Activated T-helper 1 cell treated with Interleukin-2 at 50 U/mL for 16 hours (primary cell): Measurements from ENCODE around the gene MCU.
"Not testable (repeated sequence)": the region's sequence is repeated elsewhere in the genome, so short reads cannot be mapped to it uniquely, and the experiment has no call there.

ENCODE experiments used
- DNase-seq: peaks from one replicate; pipeline ENCODE4 v3.0.0-alpha.2; 2020; ENCODE audit warnings: low read depth

The MCU gene

DNA sequence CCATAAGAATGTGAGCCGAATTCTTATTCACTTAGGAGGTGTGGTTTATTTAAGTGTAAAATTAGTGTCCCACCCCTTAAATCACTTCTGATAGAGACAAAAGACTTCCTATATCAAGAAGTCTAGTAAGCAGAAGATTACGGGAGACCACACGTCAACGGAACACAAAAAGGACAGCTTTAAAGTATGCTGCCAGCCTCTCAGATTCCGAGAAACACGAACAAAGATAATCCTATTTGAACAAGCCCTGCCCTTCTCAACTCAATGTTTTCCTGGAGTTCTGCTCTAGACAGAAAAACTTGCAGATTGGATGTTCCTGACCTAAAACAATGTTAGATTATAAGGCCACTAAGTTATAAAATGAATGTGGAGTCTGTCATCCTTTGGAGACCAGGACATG is 4.9 kb upstream of the MCU start:
- no peak for DNase-seq

DNA sequence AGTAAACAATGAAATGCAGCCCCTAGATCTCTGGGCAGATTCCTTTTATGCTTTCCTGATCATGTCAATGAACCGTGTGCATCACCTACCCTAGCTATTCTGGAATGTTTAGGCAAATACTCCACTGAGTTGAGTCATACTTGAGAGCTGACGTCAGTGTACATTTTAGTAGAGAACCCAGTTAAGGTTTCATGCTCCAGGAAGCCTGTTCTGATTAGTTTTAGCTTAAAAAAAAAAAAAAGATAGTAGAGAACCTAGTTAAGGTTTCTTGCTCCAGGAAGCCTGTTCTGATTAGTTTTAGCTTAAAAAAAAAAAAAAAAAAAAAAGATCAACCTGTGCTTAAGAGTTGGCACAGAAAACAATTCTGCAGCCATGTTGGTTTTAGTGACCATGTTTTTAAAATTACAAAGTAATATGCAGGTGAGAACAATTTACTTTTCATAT is 3.7 kb upstream of the MCU start:
- DNase-seq = no peak

DNA sequence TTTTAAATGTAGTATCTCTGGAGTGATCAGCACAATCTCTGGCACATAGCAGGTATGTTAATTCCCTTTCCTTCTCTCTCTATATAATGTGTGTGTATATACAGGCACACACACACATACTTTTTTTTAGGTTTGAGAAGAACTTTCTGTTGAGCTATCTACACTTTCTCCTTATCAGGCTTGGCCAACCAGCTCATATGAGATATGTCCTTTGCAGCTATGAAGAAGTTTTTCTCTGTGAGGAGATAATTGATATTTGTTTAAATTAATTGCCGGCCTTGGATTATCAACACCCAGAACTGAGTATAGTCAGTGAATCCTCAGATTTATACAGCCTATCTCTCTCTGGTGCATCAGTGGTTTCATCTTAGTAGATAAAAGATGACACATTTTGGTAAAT is 2.3 kb upstream of the MCU start:
- DNase-seq = no peak

DNA sequence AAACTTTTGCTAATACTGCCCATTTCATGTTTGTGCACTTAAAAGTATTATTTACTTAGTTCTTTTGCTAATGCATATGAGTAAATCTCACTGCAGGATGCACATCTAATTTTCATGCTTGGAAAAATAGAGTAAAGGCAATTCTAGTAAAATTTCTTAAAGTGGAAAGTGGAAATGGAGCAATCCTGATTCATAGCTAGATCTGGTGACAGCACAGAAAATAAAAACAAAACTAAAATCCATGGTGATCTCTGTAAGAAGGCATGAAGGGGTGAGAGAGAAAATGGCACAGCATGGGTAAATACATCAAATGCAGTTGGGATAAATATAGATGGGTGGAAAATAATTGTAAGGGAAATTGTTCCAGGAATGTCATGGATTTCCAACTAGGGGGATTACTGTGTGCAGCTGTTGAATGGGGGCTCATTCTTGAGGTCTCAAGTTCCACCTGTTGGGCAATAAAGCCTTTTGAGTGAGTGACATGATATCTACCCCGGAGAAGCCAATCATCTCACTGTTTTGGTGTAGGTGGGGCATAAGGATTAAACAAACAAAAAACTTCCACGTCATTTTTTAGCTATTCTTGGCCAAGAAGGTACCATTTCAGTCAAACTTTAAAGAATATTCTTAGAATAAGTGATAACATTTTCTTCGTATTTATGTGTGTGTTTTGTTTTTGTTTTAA is 1.7 kb upstream of the MCU start:
- DNase-seq = no peak

DNA sequence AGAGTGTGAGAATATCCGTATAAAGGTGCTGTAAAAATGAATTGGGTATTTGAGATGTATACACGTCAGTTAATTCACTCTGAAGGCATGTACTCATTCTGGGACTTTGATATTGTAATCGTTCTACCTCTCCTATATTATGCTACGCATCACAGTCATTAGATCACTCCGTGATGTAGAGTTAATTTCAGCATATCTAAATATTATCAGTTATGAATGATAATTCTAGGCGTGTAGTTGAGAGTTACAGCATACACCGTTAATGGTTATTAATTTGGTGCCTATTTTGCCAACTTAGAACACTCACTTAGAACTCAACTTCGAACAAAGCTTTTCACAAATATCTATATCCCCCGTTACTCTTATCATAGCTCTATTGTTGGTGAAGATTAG is 477 bp upstream of the MCU start:
- no peak for DNase-seq

DNA sequence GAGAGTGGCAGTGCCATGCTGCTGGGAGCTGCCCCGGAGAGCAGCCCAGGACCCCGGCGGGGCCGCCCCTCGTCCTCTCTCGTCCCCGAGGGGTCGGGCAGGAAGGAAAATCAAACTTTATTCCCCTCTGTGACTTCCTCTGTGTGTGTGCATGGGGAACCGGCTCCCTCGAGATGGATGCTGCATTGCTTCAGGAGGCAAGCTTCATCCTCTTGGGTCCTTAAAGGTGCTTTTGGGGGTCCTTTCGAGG is 726 bp downstream of the MCU start:
- no peak for DNase-seq

DNA sequence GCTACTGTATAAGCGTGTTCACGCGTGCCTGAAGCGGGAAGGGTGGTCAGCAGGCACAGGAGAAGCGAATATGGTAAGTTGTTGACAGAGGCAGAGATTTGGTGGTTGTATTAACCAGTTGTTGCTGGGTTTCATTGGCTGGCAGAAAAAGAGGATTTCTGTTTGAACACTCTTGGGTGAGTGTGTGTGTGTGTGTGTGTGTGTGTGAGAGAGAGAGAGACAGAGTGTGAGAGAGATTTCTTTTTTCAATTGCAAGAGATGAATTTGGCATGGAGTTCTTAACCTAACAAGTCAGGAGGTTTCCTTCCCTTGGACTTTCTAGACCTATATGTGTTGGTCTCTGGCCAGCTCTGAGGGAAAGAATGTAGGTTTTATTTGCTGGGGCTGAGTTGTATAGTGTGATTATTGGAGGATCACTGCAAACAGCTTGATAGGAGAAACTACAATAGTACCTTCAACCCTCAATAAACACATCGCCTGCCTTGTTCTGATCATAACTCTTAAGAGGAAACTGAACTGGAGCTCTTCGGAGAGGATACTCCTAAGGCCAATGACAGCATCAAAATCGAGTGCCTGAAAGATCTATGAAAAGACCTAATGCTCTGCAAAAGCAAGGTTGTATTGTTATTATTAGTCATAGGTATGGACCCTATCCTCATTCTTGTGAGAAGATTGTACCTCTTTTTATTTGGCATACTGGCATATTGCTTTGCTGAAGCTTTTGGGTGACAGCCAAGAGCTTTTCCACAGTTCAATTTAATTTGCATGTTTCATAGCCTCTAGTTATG is 1.2 kb downstream of the MCU start:
- no peak for DNase-seq

DNA sequence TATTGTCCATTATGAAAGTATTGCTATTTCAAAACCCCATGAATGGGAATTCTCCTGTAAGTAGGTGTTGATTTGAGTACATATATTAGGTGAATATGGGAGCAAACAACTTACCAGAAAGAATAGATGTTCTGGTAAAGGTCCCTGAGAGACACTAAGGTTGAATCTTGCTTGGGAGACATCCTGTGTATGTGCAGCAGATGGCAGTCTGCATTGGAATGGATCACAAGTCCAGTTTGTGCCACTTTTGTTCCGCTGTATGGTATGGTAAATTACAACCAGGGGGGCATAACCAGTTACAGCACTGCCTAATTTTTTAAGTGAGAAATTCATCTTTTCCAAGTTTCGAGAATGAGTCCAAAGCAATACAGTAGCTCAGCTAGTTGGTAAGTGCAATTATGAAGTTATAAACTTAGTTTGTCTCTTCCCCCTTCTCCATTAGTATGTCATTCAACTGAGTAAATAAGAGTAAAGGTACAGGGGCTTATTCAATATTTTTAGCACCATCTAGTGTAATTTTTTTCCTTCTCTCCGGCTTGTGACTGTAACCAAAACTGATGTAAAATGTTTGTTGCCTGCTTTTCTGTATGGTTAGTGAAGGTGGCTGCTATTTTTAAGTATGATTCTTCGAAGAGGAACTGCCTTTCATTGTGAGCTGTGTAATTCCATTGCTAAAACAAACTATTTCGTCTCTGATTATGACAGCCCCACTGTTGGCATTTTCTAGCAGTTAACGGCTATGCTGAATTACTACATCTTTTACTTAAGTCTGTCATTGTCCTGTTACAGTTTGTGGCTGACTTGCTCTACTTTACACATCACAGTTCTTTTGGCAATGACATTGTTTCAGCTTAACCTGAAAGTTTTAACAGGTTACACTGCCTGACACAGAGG is 2.8 kb downstream of the MCU start:
- no peak for DNase-seq

DNA sequence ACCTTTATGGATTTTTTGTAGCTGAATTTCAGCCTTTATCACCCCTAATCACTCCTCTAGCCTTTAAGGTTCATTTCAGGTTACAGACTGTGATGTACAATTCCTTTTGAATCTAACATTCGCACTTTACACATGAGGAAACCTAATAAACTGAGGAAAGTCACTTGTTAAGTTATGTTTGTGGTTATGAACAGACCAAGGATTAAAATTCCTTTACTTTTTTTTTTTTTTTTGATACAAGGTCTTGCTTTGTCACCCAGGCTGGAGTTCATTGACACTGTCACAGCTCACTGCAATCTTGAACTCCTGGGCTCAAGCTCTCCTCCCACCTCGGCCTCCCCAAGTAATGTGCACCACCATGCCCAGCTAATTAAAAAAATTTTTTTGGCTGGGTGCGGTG is 3.6 kb downstream of the MCU start:
- no peak for DNase-seq

DNA sequence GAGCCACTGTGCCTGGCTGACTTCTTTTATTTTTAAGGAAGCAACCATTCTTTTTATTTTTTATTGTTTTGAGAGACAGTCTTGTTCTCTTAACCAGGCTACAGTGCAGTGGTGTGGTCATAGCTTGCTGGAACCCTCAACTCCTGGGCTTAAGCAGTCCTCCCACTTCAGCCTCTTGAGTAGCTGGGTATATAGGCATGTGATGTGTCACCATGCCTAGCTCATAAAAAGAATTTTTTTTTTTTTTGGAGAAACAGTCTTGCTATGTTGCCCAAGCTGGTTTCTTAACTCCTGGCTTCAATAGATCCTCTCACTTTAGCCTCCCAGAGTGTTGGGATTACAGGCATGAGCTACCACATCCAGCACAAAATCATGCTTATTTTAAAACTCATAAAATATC is 5.8 kb downstream of the MCU start:
- no peak for DNase-seq

DNA sequence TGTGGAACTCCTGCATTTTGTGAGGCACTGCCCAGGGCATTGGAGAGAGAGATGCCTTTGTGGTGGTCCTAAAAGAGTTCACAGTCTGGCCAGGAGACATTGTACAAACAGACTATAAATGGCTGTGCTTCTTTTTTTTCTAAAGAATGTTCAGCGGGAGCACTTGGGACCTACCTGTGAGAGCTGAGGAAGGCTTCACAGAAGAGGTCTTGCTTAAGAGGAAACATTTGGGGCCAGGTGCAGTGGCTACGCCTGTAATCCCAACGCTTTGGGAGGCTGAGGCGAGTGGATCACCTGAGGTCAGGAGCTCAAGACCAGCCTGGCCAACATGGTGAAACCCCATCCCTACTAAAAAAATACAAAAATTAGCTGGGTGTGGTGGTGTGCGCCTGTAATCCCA is 10.5 kb downstream of the MCU start:
- not testable (repeated sequence) for DNase-seq

DNA sequence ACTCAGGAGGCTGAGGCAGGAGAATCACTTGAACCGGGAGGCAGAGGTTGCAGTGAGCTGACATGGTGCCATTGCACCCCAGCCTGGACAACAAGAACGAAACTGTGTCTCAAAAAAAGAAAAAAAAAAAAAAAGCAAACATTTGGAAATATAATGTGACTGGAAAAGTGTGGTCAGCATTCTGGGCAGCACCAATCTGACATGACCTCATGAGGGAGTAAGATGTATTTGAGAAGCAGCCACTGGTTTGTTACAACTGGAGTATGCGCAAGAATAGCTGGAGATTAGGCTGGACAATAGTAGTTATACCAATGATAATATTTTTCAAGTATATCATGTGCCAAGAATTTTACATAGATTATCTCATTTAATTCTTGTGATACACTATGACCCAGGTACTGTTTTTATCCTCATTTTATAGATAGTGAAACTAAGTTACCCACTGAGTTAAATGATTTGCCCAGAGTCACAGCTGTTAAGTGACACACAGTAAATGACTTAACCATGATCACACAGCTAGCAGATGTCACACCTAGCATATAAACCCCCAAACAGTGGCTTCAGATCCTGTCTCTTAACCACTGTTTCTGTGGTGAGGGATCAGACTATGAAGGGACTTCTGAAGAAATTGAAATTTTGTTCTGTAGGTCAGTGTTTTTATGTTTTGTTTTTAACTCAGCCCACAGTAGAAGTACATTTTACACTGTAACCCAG is 11.1 kb downstream of the MCU start:
- no peak for DNase-seq

DNA sequence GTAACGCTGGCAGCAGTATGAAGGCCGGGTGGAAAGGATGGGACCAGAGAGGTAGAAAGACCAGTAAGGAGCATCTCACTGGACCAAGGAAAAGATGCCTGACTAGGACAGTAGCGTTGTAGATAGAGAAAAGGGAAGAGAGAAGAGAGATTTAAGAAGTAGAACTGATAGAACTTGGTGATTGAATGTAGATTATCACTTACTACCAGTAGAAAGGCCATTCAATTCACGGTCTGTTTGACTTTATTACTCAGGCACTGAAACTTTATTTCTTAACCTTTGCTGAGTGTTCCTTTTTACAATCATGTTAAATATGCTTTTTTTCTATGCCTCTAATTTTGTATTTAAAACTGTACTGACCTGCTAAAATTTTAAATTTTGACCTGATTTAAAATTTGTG is 12.2 kb downstream of the MCU start:
- DNase-seq = no peak

DNA sequence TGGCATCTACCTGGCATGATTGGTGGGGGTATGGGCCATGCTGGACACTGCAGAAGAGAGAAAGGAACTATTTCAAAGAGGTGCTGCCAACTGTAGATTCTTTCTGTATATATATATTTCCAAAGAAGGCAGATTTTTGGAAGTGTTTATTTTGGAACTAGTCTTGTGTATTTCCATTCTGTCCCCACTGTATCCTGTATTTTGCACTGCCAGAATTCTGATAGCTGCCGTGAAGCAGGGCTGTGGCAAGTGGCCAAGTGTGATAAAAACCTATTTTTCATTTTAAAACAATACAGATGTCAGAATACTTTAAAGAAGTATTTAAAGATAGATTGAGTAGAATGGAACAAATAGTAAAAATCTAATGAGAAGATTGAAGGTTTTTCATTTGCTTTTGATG is 17.1 kb downstream of the MCU start:
- DNase-seq = no peak

DNA sequence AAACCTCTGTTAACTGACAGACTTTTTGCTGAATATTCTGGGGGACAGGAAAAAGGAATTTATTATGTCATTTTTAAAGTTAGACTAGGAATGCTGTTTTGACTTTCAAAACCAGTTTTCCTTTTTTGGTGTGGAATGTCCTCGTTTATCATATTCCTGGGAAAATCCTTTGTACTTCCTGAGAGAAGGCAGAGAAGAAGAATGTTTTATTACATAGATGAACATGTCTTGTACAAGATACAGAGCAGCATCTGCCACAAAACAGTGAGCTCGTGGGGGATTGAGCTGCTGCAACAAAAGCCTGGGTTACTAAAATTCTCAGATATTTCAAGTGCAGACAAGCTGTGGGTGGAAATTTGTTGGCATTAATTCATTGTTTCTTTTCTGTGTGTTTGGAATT is 20.2 kb downstream of the MCU start:
- no peak for DNase-seq

DNA sequence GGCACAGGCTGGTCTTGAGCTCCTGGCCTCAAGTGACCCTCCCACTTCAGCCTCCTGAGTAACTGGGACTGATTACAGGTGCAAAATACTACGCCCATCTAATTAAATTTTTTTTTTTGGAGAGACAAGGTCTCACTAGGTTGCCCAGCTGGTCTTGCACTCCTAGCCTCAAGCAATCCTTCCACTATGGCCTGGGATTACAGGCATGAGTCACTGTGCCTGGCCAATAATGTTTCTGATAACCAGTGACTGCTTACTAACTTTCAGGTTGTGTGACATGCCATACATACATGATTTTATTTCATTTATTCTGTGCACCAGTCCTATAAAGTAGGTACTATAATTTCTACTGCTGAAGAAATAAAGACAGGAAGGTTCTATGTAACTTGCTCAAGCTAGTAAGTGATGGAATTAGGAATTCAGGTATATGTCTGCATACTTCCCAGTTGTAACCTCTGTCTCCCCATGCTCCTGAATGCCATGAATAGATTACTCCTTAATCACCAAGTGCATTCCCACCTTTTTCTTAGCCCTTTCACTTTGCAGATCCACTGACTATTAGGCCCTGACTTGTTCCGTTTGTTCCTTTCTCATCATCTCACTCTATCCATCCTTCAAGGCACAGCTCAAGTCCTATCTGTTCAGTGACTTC is 28.1 kb downstream of the MCU start:
- no peak for DNase-seq

DNA sequence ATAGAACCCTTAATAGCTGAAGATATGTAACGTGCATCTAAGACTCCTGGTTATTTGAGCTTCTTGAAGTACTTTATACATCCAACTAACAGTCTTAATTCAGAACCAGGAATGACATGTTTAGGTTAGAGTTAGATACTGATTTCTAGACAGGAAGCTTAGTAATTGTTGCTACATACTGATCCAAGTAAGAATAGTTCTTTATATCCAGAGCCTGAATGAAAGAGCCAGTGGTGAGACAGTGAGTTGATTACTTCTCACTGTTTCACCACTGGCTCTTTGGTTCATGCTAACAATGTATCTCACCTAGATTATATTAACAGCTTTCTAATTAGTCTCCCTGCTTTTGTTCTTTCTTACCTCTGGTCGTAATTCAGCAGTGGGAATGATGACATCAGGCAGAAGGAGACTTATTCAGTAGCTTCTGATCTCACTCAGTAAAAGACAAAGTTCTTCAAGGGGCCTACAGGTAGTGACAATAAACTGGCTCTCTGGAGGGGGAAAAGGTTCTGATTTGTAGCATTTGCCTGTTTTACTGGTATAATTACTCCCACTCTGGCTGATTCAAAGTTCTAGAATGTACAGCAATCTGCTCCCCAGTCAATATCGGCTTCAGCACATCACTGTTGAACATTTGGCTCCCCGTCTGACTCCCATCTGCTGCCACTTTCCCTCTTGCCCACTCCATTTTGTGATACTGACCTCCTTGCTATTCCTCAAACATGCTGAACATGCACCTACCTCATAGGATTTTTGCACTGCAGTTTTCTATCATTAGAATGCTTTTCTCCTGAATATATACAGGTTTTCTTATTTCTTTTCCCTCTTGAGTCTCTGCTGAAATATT is 29.1 kb downstream of the MCU start:
- no peak for DNase-seq

DNA sequence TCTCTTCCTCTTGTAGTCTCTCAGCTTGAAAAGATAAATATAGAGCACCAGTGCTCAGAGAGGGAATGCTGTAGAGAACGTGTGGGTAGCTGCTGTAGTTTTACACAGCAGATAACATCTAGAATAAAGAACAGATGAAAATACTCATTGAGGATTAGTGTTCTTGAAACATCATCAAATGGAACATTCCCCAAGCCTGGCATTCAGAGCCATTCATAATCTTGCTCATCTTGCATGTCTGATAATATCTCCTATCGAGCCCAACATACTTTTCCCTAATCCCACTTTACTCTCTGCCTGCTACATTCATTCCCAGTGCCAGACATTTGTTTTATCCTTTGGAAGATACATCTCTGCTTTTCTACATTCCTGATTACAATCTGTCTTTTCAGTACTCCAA is 35.2 kb downstream of the MCU start:
- DNase-seq = no peak

DNA sequence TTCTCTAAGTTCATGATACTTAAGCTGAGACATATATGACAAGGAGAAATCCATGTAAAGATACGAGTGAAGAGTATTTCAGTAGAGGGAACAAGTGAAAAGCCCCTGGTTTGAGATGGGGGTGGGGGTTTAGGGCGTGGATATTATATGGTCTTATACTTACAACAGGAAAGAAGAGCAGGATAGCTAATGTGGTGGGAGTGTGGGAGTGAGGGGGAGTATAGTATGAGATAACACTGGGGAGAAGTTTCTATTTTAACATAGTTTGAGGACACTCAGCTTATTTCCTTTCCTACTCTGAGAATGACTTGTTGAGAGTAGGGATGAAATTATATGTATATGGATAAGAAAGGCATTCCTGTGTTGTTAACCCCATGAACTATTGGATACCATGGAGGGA is 36.5 kb downstream of the MCU start:
- no peak for DNase-seq

DNA sequence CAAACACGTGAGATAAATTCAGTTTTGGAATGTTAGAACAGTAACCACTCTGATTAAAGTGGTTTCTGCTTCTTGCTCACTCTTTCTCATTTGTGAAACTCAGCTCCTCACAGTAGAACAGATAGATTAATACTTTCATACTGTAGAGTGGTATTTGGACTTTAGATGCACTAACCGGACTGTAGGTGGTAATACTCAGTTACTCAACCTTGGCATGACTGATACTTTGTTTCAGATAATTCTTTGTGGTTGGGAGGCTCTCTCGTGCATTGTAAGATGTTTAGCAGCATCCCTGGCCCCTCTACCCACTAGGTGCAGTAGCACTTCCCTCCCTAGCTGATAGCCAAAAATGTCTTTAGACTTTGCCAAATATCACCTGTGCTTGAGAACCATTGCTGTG is 37.6 kb downstream of the MCU start:
- DNase-seq = no peak

DNA sequence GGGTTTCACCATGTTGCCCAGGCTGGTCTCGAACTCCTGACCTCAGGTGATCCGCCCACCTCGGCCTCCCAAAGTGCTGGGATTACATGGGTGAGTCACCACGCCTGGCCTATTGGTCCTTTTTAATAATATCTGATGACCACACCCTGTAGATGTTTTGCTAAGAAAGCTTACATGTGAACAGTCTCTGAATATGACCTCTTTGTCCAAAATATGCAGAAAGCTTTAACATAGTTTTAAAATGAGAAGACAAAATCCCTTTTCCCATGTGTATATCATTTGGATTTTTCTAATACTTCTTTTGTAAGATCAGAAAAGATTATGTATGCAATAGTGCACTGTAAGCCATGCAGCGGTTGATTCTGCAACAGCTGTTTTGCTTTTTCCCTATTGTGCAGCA is 38.5 kb downstream of the MCU start:
- DNase-seq = no peak
